K562 (cell line): ENCODE measurements around the gene NPR3. TPM values are rescaled to one million over a fixed set of nuclear protein-coding genes. Genes with fewer than 3 reads are reported as not detected.

Experiments used
- PHB2 ChIP-seq: fragments of 450-650 bp; IDR thresholded peaks from 2 replicates; pipeline ENCODE4 v1.6.1; 2017; ENCODE audit warnings: low read depth
- PTBP1 ChIP-seq: fragments of 200-400 bp; formaldehyde crosslinking; IDR thresholded peaks from 2 replicates; pipeline ENCODE4 v1.6.1; 2017; ENCODE audit warnings: low read depth, low read length
- RCOR1 ChIP-seq, 2 experiments: IDR thresholded peaks; 2 replicates each; pipeline ENCODE4 v1.6.1; 2012; ENCODE audit warnings: low read depth in 2 of 2, low read length in 2 of 2, borderline replicate concordance in 1 of 2, improper control_type of control experiment in 1 of 2
- REST ChIP-seq, 2 experiments: fragments of 450-650 bp; formaldehyde crosslinking in 1 of 2; IDR thresholded peaks; 2 replicates each; pipeline versions ENCODE4 v1.4.0 to v1.6.1; 2014 to 2020; ENCODE audit warnings: mild to moderate bottlenecking in 2 of 2, borderline replicate concordance in 1 of 2, low read depth in 1 of 2
- SMC3 ChIP-seq: conservative IDR thresholded peaks from 2 replicates; pipeline ENCODE4 v1.6.1; 2011; ENCODE audit warnings: low read depth, low read length, improper control_type of control experiment; ENCODE audit not compliant: insufficient read depth
- TCF7 ChIP-seq: sonication (generic); IDR thresholded peaks from 2 replicates; pipeline ENCODE4 v1.6.1; 2016; ENCODE audit warnings: antibody characterized with exemption, borderline replicate concordance
- ZNF3 ChIP-seq: fragments of 250-450 bp; sonication (Bioruptor Pico); IDR thresholded peaks from 2 replicates; pipeline ENCODE4 v1.5.0; 2021; ENCODE audit warnings: mild to moderate bottlenecking, moderate library complexity
- polyA plus RNA-seq, 8 experiments: library from polyadenylated mRNA; depleted of rRNA in 4 of 8; stranded (reverse) in 5 of 8; unstranded in 3 of 8; fragments of >200 nt; fragmentation: Nextera tagmentation in 2 of 8; fragmentation: Illumina TruSeq in 1 of 8; extraction: Ambion mirVana in 2 of 8; extraction: Trizol in 1 of 8; gene quantifications; 2 replicates each; pipeline versions ENCODE4 v1.2.1 to v1.2.3, GENCODE V29; 2011 to 2014; ENCODE audit warnings: inconsistent platforms in 1 of 8, missing spikeins in 1 of 8
- total RNA-seq, 7 experiments: library from RNA; depleted of rRNA in 6 of 7; stranded (reverse); fragments of >200 nt in 6 of 7; fragmentation: Illumina TruSeq in 2 of 7; extraction: Trizol in 2 of 7; gene quantifications; 2 replicates each; pipeline versions ENCODE4 v1.2.1 to v1.2.3, GENCODE V29; 2011 to 2021; ENCODE audit warnings: low replicate concordance in 1 of 7

Gene NPR3
- total and polyA plus RNA-seq, 9 of the 15 experiments (the other 6 are each of a cell fraction or from before 2014, with no cell fraction given) = 0.01 to 0.11 (median 0.04) TPM; not detected in 2

GRCh38 chr5:32780508-32780919 is 69.4 kb downstream of the NPR3 start (continued):
- TF ChIP-seq REST (IDR thresholded peaks at IDR 0.05; ENCODE audit: borderline replicate concordance) (no peak), REST (CRISPR knock-in tag; IDR thresholded peaks at IDR 0.05; ENCODE audit: low read depth) (no peak), PHB2 (no peak), PTBP1 (no peak), SMC3 (no peak), RCOR1 (IDR thresholded peaks at IDR 0.05; ENCODE audit: borderline replicate concordance in 1 of 2, low read depth in 2 of 2, low read length in 2 of 2) (no peak), TCF7 (no peak), ZNF3 (no peak)
